Uterus (tissue), 4 donors: ENCODE results near the gene GBX1. TPM values are rescaled to one million over a fixed set of nuclear protein-coding genes. Genes with fewer than 3 reads are reported as not detected.

Experiments
- DNase-seq, 2 donors: peaks; one replicate each; pipeline ENCODE4 v3.0.0-alpha.2; 2019 to 2020
- H3K27ac ChIP-seq, 2 donors: fragments of 200-600 bp; sonication (generic); 1 replicate in 1 of 2; 2 replicates in 1 of 2; pipeline ENCODE4 v1.5.1; 2016 to 2018
- H3K27me3 ChIP-seq, 2 donors: fragments of 200-600 bp; sonication (generic); one replicate each; pipeline ENCODE4 v1.5.1; 2018 to 2019; ENCODE audit warnings: control low read depth in 1 of 2
- H3K36me3 ChIP-seq, 2 donors: fragments of 200-600 bp; sonication (generic); one replicate each; pipeline ENCODE4 v1.5.1; 2019; ENCODE audit warnings: control low read depth in 1 of 2
- H3K4me1 ChIP-seq, 2 donors: fragments of 200-600 bp; sonication (generic); one replicate each; pipeline ENCODE4 v1.5.1; 2018 to 2019; ENCODE audit warnings: control low read depth in 1 of 2
- H3K4me3 ChIP-seq, 2 donors: fragments of 200-600 bp; sonication (generic); 1 replicate in 1 of 2; 2 replicates in 1 of 2; pipeline ENCODE4 v1.5.1; 2018 to 2019; ENCODE audit warnings: mild to moderate bottlenecking in 1 of 2
- H3K9me3 ChIP-seq, 2 donors: fragments of 200-600 bp; sonication (generic); one replicate each; pipeline ENCODE4 v1.5.1; 2019; ENCODE audit warnings: control low read depth in 1 of 2
- CTCF ChIP-seq, 4 experiments: fragments of 200-600 bp in 2 of 4; fragments of 450-650 bp in 2 of 4; sonication (generic) in 2 of 4; IDR thresholded peaks; one replicate each; pipeline ENCODE4 v1.5.1; 2016 to 2019; ENCODE audit warnings: antibody characterized with exemption in 4 of 4, mild to moderate bottlenecking in 2 of 4, moderate library complexity in 1 of 4
- POLR2A ChIP-seq, 2 donors: fragments of 450-650 bp; IDR thresholded peaks; one replicate each; pipeline ENCODE4 v1.6.1; 2016; ENCODE audit warnings: antibody characterized with exemption in 2 of 2, mild to moderate bottlenecking in 1 of 2, moderate library complexity in 1 of 2
- intact Hi-C: fragments of 100-400 bp; cut with DNase I; formaldehyde crosslinking; loops from one replicate; pipeline ENCODE4 v1.15.1; 2023; ENCODE audit warnings: low total_unique reads
- total RNA-seq, 4 donors: library from RNA; depleted of rRNA in 3 of 4; stranded (reverse); fragments of >200 nt in 3 of 4; gene quantifications; one replicate each; pipeline versions ENCODE4 v1.1.0 to v1.2.4, GENCODE V29; 2014 to 2023
- donor health status: DM: yes; HTN: yes; CAD: no.

Gene GBX1
- total RNA-seq, 4 donors from 2014 or later: 0.41 TPM; not detected in 3

DNA sequence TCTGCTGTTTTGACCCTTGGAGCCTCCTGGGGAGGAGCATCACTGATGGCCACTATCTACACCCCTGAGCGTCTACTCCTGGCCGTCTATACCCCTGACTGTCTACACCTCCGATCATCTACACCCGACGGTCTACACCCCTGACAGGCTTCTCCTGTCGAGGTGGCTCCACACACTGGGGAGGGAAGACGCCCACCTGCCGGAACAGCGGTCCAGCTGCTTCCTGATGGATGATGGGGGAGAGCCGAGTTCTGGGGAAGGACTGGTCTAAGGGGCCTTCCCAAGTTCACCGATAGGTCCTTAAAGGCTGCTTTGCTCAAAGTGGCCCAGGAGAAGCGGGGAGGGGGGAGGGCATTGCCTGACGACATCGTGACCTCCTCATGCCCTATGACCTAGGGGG lies 39.4 kb downstream of the GBX1 start:
- no peaks in the 10 kb centered on the region for H3K27me3 ChIP-seq
- H3K4me1 ChIP-seq: peaks cover 0 to 10% of the 10 kb centered on the region in 2 donors
- no peak overlapping the region for H3K27ac ChIP-seq
- no peak overlapping the region for H3K4me3 ChIP-seq
- DNase-seq: no peak
- intact Hi-C loops: no loop called here
- TF ChIP-seq POLR2A (IDR thresholded peaks at IDR 0.05) (no peak), CTCF (IDR thresholded peaks at IDR 0.05) (no peak)
- H3K36me3 ChIP-seq: no peaks in the 10 kb centered on the region
- H3K9me3 ChIP-seq: no peaks in the 10 kb centered on the region

GRCh38 chr7:151126491-151127137 lies 40.9 kb downstream of the GBX1 start:
- no peaks in the 10 kb centered on the region for H3K36me3 ChIP-seq
- no peaks in the 10 kb centered on the region for H3K9me3 ChIP-seq
- TF ChIP-seq CTCF (IDR thresholded peaks at IDR 0.05): no peak
- no peak for TF ChIP-seq POLR2A (IDR thresholded peaks at IDR 0.05)
- H3K27me3 ChIP-seq: no peaks in the 10 kb centered on the region
- H3K4me3 ChIP-seq: no peak overlapping the region
- H3K27ac ChIP-seq: no peak overlapping the region
- no peak for DNase-seq
- H3K4me1 ChIP-seq: peaks cover 0 to 10% of the 10 kb centered on the region in 2 donors
- intact Hi-C loops: no loop called here

DNA sequence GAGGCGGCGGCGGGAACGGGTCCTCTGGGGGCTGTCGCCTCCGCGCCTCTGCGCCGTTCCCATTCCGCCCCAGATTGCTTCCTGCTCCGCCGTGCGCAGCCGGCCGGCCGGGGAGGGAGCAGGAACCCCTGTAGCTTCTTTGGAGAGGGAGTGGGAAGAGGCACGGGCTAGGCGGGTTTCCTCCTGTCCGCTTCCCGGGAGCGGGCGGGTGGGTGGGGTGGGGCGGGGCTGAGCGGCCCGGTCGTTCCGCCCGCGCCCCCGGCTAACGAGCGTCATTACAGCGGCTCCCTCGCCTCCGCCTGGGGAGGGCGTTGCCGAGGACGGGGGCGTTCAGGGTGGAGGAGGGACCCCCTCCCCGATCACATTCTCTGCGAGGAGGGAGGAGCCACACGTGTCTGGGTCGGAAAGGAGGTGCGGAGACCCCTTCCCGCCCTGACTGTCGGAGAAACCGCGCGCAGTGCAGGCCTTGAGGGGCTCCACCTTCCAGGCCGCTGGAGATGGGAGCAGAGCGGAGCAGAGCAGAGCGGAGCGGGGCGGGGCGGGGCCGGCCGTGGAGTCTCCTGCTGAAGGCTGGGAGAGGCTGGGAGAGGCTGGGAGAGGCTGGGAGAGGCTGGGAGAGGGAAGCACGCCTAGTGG lies 41.5 kb downstream of the GBX1 start:
- no peak overlapping the region for H3K27ac ChIP-seq
- H3K9me3 ChIP-seq: no peaks in the 10 kb centered on the region
- DNase-seq: no peak
- H3K27me3 ChIP-seq: no peaks in the 10 kb centered on the region
- H3K36me3 ChIP-seq: no peaks in the 10 kb centered on the region
- intact Hi-C loops: no loop called here
- TF ChIP-seq POLR2A (IDR thresholded peaks at IDR 0.05) (no peak), CTCF (IDR thresholded peaks at IDR 0.05) (no peak)
- peak overlapping the region; percentile 10 to 24 for H3K4me3 ChIP-seq
- peaks cover 0 to 10% of the 10 kb centered on the region in 2 donors for H3K4me1 ChIP-seq

- TF ChIP-seq CTCF (IDR thresholded peaks at IDR 0.05) (no peak), POLR2A (IDR thresholded peaks at IDR 0.05) (no peak)
- H3K36me3 ChIP-seq: no peaks in the 10 kb centered on the region
- H3K4me3 ChIP-seq: peak overlapping the region; percentile 10 to 24
- no peak for DNase-seq
- no peaks in the 10 kb centered on the region for H3K9me3 ChIP-seq
- intact Hi-C loops: no loop called here
- H3K27me3 ChIP-seq: no peaks in the 10 kb centered on the region
- no peak overlapping the region for H3K27ac ChIP-seq
- peaks cover 0 to 10% of the 10 kb centered on the region in 2 donors for H3K4me1 ChIP-seq
These were observed 42.0 kb downstream of the GBX1 start for GRCh38 chr7:151125470-151125845.

DNA sequence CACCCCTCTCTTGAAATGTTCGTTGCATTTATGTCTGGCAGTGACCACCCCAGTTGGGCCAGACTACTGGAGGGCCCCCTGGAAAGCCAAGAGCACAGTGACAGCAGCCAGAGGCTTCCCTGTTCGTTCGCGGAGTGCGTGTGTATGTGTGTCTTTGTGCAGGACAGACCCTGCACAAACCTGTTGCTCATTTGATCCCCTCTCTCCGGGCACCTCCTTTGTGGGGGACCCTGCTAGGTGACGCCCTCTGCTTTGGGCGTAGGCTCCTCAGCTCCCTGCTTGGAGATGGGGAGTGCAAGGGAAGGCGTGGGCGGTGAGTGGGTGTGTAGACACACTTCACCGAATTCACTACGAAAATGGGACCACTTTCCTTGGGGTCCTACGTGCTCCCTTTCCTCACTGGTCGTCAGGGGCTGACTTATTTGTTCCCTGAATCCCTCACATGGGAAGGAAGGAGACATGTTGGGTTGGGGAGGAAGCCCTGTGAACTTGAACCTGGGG lies 42.5 kb downstream of the GBX1 start:
- intact Hi-C loops: no loop called here
- Histone ChIP-seq H3K9me3 (no peaks in the 10 kb centered on the region), H3K27me3 (no peaks in the 10 kb centered on the region), H3K27ac (no peak overlapping the region), H3K4me3 (no peak overlapping the region), H3K4me1 (peaks cover 0 to 10% of the 10 kb centered on the region in 2 donors), H3K36me3 (no peaks in the 10 kb centered on the region)
- no peak for DNase-seq
- TF ChIP-seq CTCF (IDR thresholded peaks at IDR 0.05) (no peak), POLR2A (IDR thresholded peaks at IDR 0.05) (no peak)
